HG03060 (cell line): ENCODE results near the gene TDG.

ENCODE experiments used
- ATAC-seq: cut with Tn5 transposase; IDR thresholded peaks from one replicate; pipeline ENCODE4 v1.9.1; 2021; ENCODE audit warnings: low read depth, moderate number of reproducible peaks; ENCODE audit not compliant: unreplicated experiment

The TDG gene

GRCh38 chr12:103958621-103959020 lies 7.1 kb upstream of the TDG start:
- no peak for ATAC-seq

DNA sequence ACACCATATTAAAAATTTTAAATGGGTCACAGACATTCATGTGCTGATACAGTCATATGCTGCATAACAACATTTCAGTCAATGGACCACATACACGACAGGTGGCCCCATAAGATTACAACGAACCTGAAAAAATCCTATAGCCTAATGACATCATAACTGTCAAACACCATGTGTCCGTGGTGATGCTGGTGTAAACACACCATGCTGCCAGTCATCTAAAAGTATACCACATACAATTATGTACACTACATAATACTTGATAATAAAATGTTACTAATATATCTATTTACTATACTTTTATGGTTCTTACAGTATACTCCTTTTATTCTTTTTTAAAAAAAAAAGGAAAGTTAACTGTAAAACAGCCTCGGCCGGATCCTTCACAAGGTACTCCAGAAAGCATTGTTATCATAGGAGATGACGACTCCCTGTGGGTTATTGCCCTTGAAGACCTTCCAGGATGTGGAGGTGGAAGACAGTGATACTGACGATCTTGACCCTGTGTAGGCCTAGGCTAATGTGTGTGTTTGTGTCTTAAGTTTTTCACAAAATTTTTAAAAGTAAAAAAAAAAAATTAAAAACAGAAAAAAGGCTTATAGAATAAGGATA lies 5.0 kb upstream of the TDG start:
- no peak for ATAC-seq

DNA sequence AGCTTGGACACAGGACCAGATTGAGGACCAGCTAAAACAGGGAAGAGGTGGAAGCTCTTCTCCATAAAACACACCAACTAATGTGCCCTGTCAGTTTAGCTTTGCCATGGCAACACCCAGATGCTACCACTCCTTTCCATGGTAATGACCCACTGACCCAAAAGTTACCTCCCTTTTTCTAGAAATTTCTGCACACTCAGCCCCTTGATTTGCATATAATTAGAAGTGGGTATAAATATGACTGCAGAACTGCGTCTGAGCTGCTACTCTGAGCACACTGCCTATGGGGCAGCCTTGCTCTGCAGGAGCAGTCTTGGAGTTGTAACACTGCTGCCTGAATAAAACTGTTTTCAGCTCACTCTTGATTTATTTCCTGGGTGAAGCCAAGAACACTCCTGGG lies 3.2 kb upstream of the TDG start:
- ATAC-seq, result no peak

DNA sequence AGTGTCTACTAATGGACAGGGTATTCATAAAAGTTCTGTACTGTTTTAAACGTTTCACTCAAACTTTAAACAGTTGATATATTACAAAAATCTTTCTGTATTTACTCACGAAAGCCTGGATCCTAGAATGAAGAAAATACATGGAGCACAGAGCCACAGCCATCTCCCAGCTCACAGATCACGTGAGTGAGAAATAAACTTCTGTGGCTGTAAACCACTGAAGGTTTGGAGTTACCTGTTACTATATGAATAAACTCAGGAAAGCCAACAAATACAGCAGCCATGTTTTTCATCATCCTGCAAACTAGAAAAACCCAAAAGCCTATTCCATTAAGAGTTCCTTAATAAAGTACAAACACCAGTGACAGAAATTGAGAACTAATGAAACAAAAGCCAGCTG lies 867 bp upstream of the TDG start:
- ATAC-seq, result no peak

DNA sequence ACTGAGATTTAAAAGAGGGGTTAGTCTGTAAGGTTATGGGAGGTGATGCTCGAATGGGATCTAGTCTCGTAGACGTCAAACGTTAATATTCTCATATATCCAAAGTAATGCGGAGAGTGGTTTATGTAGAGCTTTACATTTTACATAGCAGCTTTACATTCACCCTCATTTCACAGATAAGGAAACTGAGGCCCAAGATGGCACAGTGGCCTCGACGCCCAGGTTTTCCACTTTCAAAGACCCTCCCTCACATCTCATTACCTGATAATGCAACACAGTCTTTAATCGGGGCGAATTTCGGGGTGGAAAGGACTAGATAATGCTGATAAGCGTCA lies 450 bp upstream of the TDG start:
- no peak for ATAC-seq

- no peak for ATAC-seq
Observed at GRCh38 chr12:103966736-103967135, 1.1 kb downstream of the TDG start.

DNA sequence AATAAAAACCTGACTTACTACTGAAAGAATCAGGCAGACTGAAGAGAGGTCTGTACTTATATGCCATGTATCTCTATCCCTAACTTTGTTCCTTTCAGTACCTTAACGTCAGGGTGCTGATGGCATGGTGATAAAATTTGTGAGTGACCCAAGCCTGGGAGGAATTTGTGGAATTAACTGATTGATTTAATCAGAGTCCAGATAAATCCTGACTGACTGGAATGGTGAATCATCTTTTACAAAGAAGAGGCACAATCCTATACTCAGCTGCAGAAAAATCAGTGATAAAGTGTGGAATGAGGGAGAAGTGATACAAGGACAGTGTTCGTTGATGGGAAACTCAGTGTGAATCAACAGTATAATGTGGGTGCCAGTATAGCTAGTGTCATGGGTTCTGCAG lies 3.7 kb downstream of the TDG start:
- no peak for ATAC-seq

GRCh38 chr12:103973909-103974308 lies 8.2 kb downstream of the TDG start:
- no peak for ATAC-seq

- ATAC-seq, result no peak
Observed at GRCh38 chr12:103975368-103975767, 9.7 kb downstream of the TDG start.

DNA sequence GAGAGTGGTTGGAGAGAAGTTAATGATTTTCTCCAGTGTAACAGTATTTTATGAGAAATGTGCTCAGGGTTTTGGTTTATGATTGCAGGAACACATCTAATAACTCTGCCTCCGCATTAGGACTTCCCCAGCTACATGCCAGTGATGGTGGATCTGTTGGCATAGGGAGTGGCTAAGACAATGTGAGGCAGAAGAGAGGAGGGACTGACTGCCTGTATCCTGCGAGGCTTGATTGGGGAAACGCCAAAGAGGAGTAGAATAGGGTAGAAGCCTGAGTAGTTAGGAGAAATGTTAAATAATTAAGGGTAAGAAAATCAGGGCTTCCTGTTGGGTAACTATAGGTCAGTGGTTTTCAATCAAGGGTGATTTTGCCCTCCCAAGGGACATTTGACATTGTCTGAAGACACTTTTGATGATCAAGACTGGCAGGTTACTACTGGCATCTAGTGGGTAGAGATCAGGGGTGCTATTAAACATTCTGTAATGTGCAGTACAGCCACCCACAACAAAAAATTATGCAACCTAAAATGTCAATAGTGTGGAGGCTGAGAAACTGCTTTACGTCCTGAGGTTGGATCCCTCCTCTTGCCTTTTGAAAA lies 12.8 kb downstream of the TDG start:
- no peak for ATAC-seq

- no peak for ATAC-seq
Observed at GRCh38 chr12:103986829-103987228, 21.2 kb downstream of the TDG start.

- no peak for ATAC-seq
Observed at GRCh38 chr12:103994235-103994634, 28.6 kb downstream of the TDG start.

GRCh38 chr12:103996595-103996994 lies 30.9 kb downstream of the TDG start:
- no peak for ATAC-seq

DNA sequence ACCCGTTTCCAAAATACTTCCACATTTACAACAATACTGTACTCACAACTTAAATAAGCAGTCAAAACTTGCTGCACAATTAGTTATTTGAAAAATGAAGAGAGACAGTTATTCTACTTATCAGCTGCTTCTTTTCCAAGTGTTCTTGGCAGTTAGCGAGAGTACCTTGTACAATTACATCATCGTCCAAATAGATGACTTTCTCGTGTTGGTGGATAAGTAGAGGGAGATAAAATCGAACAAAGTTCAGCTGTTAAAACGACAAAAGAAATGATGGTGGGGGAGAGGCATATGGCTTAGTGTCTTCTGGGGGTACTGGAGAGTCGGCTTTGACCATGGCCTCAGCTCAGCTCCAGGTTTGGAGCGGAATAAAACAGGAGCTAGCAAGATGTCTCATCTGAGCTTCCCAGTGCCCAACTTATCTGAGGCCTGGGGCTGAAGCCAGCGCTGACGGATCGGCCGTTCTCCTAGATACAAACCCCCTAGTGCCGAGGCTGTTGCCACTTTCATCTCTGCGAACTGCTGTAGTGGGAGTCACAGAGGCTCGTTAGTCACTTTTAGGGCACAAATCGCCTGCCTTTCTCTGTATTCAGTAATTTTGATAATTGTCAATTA lies 31.7 kb downstream of the TDG start:
- no peak for ATAC-seq

DNA sequence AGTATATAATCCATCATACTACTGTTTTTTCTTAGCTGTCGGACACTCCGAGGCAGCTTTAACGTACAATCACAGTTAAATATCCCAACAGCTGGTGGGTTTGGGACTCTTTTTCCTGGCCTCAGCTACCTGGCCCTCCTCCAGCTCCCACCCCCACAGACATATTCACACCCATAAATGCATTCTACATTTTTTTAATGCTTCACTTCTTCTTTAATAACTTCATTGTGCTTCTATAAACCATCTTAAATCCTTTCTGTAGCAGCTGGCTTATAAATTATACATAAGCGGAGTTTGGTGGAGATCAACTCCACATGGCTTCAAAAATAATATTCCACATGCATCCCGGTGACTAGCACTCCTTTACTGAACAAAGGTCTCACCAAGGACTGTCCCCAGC lies 33.3 kb downstream of the TDG start:
- ATAC-seq, result no peak

- no peak for ATAC-seq
Observed at GRCh38 chr12:104000807-104001434, 35.2 kb downstream of the TDG start.

DNA sequence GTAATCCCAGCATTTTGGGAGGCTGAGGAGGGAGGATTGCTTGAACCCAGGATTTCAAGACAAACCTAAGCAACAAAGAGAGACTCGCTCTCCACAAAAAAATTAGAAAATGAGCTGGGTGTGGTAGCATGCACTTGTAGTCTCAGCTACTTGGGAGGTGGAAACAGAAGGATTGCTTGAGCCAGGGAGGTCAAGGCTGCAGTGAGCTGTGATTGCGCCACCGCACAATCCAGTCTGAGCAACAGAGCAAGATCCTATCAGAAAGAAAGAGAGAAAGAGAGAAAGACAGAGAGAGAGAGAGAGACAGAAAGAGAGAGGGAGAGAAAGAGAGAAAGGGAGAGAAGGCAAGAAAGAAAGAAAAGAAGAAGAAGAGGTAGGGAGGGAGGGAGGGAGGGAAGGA lies 37.0 kb downstream of the TDG start:
- no peak for ATAC-seq

- no peak for ATAC-seq
Observed at GRCh38 chr12:104003596-104003995, 37.9 kb downstream of the TDG start.

- ATAC-seq, result no peak
Observed at GRCh38 chr12:104006929-104007328, 41.3 kb downstream of the TDG start.

- no peak for ATAC-seq
Observed at GRCh38 chr12:104010121-104010520, 44.4 kb downstream of the TDG start.

GRCh38 chr12:104010606-104011169 lies 45.0 kb downstream of the TDG start:
- no peak for ATAC-seq

GRCh38 chr12:104011253-104011652 lies 45.6 kb downstream of the TDG start:
- no peak for ATAC-seq
